Hepatocyte (in vitro differentiated cells): ENCODE results near the gene XYLT1.

Source experiments
- EZH2phosphoT487 ChIP-seq: fragments of 200-600 bp; sonication (generic); IDR thresholded peaks from one replicate; pipeline ENCODE4 v1.6.1; 2018; ENCODE audit warnings: antibody characterized with exemption, mild to moderate bottlenecking, low read depth, moderate library complexity; ENCODE audit not compliant: unreplicated experiment, severe bottlenecking
- TF ChIP-seq, protein P1 (sequence below): fragments of 200-600 bp; sonication (generic); IDR thresholded peaks from 2 replicates; pipeline ENCODE4 v1.5.1; 2016; ENCODE audit warnings: antibody characterized with exemption, mild to moderate bottlenecking; ENCODE audit not compliant: poor library complexity

DNA sequence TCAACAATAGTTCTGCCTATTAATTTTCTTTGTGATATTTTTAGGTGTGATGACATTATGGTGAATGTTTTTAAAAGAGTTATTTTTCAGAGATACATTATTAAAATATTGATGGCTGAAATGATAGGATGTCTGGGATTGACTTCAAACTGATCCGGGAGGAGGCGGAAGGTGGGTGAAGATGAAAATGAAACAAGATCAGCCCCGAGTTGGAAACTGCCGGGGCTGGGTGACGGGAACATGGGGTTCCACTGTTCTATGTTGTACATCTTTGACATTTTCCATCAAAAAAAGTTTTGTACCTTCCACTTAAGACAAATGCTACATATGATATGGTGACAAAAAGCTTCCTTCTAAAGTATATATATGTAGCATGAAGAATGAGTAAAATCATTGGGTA is 336.9 kb downstream of the XYLT1 start:
- TF ChIP-seq, protein P1, sequence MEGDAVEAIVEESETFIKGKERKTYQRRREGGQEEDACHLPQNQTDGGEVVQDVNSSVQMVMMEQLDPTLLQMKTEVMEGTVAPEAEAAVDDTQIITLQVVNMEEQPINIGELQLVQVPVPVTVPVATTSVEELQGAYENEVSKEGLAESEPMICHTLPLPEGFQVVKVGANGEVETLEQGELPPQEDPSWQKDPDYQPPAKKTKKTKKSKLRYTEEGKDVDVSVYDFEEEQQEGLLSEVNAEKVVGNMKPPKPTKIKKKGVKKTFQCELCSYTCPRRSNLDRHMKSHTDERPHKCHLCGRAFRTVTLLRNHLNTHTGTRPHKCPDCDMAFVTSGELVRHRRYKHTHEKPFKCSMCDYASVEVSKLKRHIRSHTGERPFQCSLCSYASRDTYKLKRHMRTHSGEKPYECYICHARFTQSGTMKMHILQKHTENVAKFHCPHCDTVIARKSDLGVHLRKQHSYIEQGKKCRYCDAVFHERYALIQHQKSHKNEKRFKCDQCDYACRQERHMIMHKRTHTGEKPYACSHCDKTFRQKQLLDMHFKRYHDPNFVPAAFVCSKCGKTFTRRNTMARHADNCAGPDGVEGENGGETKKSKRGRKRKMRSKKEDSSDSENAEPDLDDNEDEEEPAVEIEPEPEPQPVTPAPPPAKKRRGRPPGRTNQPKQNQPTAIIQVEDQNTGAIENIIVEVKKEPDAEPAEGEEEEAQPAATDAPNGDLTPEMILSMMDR: no peak
- TF ChIP-seq EZH2phosphoT487: no peak
